Measurements from ENCODE around the gene BNIPL.

The BNIPL gene

GRCh38 chr1:151010346-151010726 is 26.1 kb upstream of the BNIPL start:
- H3K9ac ChIP-seq (ENCODE audit: low read depth, low read length) = no peak overlapping the region
- WGBS = 95% methylated on average over 3 of the region's 3 CpGs

GRCh38 chr1:151011154-151011850 is 25.1 kb upstream of the BNIPL start:
- Histone ChIP-seq H3K27ac (ENCODE audit: low read depth, low read length) (no peak overlapping the region), H3K4me3 (ENCODE audit: low read length) (no peak overlapping the region), H3K4me1 (ENCODE audit: insufficient read depth, low read length) (peaks cover 13% of the 10 kb centered on the region), H3K36me3 (ENCODE audit: insufficient read depth, low read length) (no peaks in the 10 kb centered on the region), H3K9me3 (ENCODE audit: insufficient read depth, low read depth, low read length) (no peaks in the 10 kb centered on the region), H3K27me3 (ENCODE audit: insufficient read depth, low read length) (no peaks in the 10 kb centered on the region), H3K9ac (ENCODE audit: low read depth, low read length) (no peak overlapping the region)
- WGBS = 97% methylated on average over 3 of the region's 4 CpGs

More at GRCh38 chr1:151010346-151010726, 26.1 kb upstream of the BNIPL start:
- no peaks in the 10 kb centered on the region for H3K9me3 ChIP-seq (ENCODE audit: insufficient read depth, low read depth, low read length)
- no peak overlapping the region for H3K27ac ChIP-seq (ENCODE audit: low read depth, low read length)
- no peaks in the 10 kb centered on the region for H3K36me3 ChIP-seq (ENCODE audit: insufficient read depth, low read length)
- no peaks in the 10 kb centered on the region for H3K27me3 ChIP-seq (ENCODE audit: insufficient read depth, low read length)
- peaks cover 21% of the 10 kb centered on the region for H3K4me1 ChIP-seq (ENCODE audit: insufficient read depth, low read length)
- H3K4me3 ChIP-seq (ENCODE audit: low read length) = no peak overlapping the region

GRCh38 chr1:151012684-151013471 is 23.5 kb upstream of the BNIPL start:
- WGBS = 95% methylated on average over 14 of the region's 14 CpGs
- no peak overlapping the region for H3K4me3 ChIP-seq (ENCODE audit: low read length)
- no peaks in the 10 kb centered on the region for H3K9me3 ChIP-seq (ENCODE audit: insufficient read depth, low read depth, low read length)
- H3K4me1 ChIP-seq (ENCODE audit: insufficient read depth, low read length) = peaks cover 5% of the 10 kb centered on the region
- H3K27ac ChIP-seq (ENCODE audit: low read depth, low read length) = no peak overlapping the region
- H3K36me3 ChIP-seq (ENCODE audit: insufficient read depth, low read length) = peaks cover 2% of the 10 kb centered on the region
- no peak overlapping the region for H3K9ac ChIP-seq (ENCODE audit: low read depth, low read length)
- no peaks in the 10 kb centered on the region for H3K27me3 ChIP-seq (ENCODE audit: insufficient read depth, low read length)

GRCh38 chr1:151013518-151013917 is 22.9 kb upstream of the BNIPL start:
- Histone ChIP-seq H3K27ac (ENCODE audit: low read depth, low read length) (no peak overlapping the region), H3K36me3 (ENCODE audit: insufficient read depth, low read length) (peaks cover 8% of the 10 kb centered on the region), H3K9ac (ENCODE audit: low read depth, low read length) (no peak overlapping the region), H3K9me3 (ENCODE audit: insufficient read depth, low read depth, low read length) (no peaks in the 10 kb centered on the region), H3K4me3 (ENCODE audit: low read length) (no peak overlapping the region), H3K27me3 (ENCODE audit: insufficient read depth, low read length) (no peaks in the 10 kb centered on the region), H3K4me1 (ENCODE audit: insufficient read depth, low read length) (peaks cover 3% of the 10 kb centered on the region; the same call in 1 of the 2 replicates)
- WGBS = 94% methylated on average over 2 of the region's 2 CpGs

GRCh38 chr1:151024540-151025146 is 11.7 kb upstream of the BNIPL start:
- H3K9ac ChIP-seq (ENCODE audit: low read depth, low read length) = no peak overlapping the region
- no peaks in the 10 kb centered on the region for H3K27me3 ChIP-seq (ENCODE audit: insufficient read depth, low read length)
- no peak overlapping the region for H3K4me3 ChIP-seq (ENCODE audit: low read length)
- H3K27ac ChIP-seq (ENCODE audit: low read depth, low read length) = no peak overlapping the region
- peaks cover 38% of the 10 kb centered on the region for H3K36me3 ChIP-seq (ENCODE audit: insufficient read depth, low read length)
- H3K9me3 ChIP-seq (ENCODE audit: insufficient read depth, low read depth, low read length) = no peaks in the 10 kb centered on the region
- 51% methylated on average over 5 of the region's 6 CpGs for WGBS
- no peaks in the 10 kb centered on the region for H3K4me1 ChIP-seq (ENCODE audit: insufficient read depth, low read length)

- H3K27me3 ChIP-seq (ENCODE audit: insufficient read depth, low read length) = no peaks in the 10 kb centered on the region
- no peaks in the 10 kb centered on the region for H3K4me1 ChIP-seq (ENCODE audit: insufficient read depth, low read length)
- no peak overlapping the region for H3K9ac ChIP-seq (ENCODE audit: low read depth, low read length)
- H3K27ac ChIP-seq (ENCODE audit: low read depth, low read length) = no peak overlapping the region
- H3K4me3 ChIP-seq (ENCODE audit: low read length) = no peak overlapping the region
- peaks cover 48% of the 10 kb centered on the region for H3K36me3 ChIP-seq (ENCODE audit: insufficient read depth, low read length)
- H3K9me3 ChIP-seq (ENCODE audit: insufficient read depth, low read depth, low read length) = no peaks in the 10 kb centered on the region
Measured at GRCh38 chr1:151026460-151026859, 9.9 kb upstream of the BNIPL start.

- Histone ChIP-seq H3K4me1 (ENCODE audit: insufficient read depth, low read length) (0 out of 2 replicates have a peak, but pooled peaks cover 3% of the 10 kb centered on the region), H3K9me3 (ENCODE audit: insufficient read depth, low read depth, low read length) (no peaks in the 10 kb centered on the region), H3K27ac (ENCODE audit: low read depth, low read length) (no peak overlapping the region), H3K9ac (ENCODE audit: low read depth, low read length) (no peak overlapping the region), H3K27me3 (ENCODE audit: insufficient read depth, low read length) (no peaks in the 10 kb centered on the region), H3K36me3 (ENCODE audit: insufficient read depth, low read length) (peaks cover 51% of the 10 kb centered on the region), H3K4me3 (ENCODE audit: low read length) (no peak overlapping the region)
- 95% methylated on average over 7 of the region's 8 CpGs for whole genome bisulfite sequencing
Measured at GRCh38 chr1:151032164-151032563, 4.2 kb upstream of the BNIPL start.

GRCh38 chr1:151035167-151035566 is 1.2 kb upstream of the BNIPL start:
- Histone ChIP-seq H3K4me3 (ENCODE audit: low read length) (no peak overlapping the region), H3K9ac (ENCODE audit: low read depth, low read length) (no peak overlapping the region), H3K36me3 (ENCODE audit: insufficient read depth, low read length) (peaks cover 30% of the 10 kb centered on the region), H3K9me3 (ENCODE audit: insufficient read depth, low read depth, low read length) (no peaks in the 10 kb centered on the region), H3K27ac (ENCODE audit: low read depth, low read length) (no peak overlapping the region), H3K27me3 (ENCODE audit: insufficient read depth, low read length) (no peaks in the 10 kb centered on the region), H3K4me1 (ENCODE audit: insufficient read depth, low read length) (peaks cover 3% of the 10 kb centered on the region; the same call in 1 of the 2 replicates)
- 100% methylated on average over 3 of the region's 3 CpGs for WGBS

GRCh38 chr1:151037032-151037431 is 646 bp downstream of the BNIPL start:
- Histone ChIP-seq H3K27ac (ENCODE audit: low read depth, low read length) (no peak overlapping the region), H3K27me3 (ENCODE audit: insufficient read depth, low read length) (no peaks in the 10 kb centered on the region), H3K36me3 (ENCODE audit: insufficient read depth, low read length) (peaks cover 20% of the 10 kb centered on the region), H3K4me1 (ENCODE audit: insufficient read depth, low read length) (peaks cover 3% of the 10 kb centered on the region; the same call in 1 of the 2 replicates), H3K9ac (ENCODE audit: low read depth, low read length) (no peak overlapping the region), H3K9me3 (ENCODE audit: insufficient read depth, low read depth, low read length) (no peaks in the 10 kb centered on the region), H3K4me3 (ENCODE audit: low read length) (no peak overlapping the region)
- WGBS = 85% methylated on average over 6 of the region's 6 CpGs

- H3K36me3 ChIP-seq (ENCODE audit: insufficient read depth, low read length) = peaks cover 12% of the 10 kb centered on the region
- H3K27me3 ChIP-seq (ENCODE audit: insufficient read depth, low read length) = no peaks in the 10 kb centered on the region
- no peak overlapping the region for H3K4me3 ChIP-seq (ENCODE audit: low read length)
- no peak overlapping the region for H3K27ac ChIP-seq (ENCODE audit: low read depth, low read length)
- no peak overlapping the region for H3K9ac ChIP-seq (ENCODE audit: low read depth, low read length)
- no peaks in the 10 kb centered on the region for H3K9me3 ChIP-seq (ENCODE audit: insufficient read depth, low read depth, low read length)
- WGBS = 87% methylated on average over 3 of the region's 3 CpGs
- peaks cover 3% of the 10 kb centered on the region; the same call in 1 of the 2 replicates for H3K4me1 ChIP-seq (ENCODE audit: insufficient read depth, low read length)
Measured at GRCh38 chr1:151039521-151039920, 3.1 kb downstream of the BNIPL start.

GRCh38 chr1:151043163-151043562 is 6.8 kb downstream of the BNIPL start:
- H3K9ac ChIP-seq (ENCODE audit: low read depth, low read length) = no peak overlapping the region
- H3K27me3 ChIP-seq (ENCODE audit: insufficient read depth, low read length) = no peaks in the 10 kb centered on the region
- H3K4me1 ChIP-seq (ENCODE audit: insufficient read depth, low read length) = peaks cover 3% of the 10 kb centered on the region; the same call in 1 of the 2 replicates
- H3K9me3 ChIP-seq (ENCODE audit: insufficient read depth, low read depth, low read length) = no peaks in the 10 kb centered on the region
- H3K36me3 ChIP-seq (ENCODE audit: insufficient read depth, low read length) = 0 out of 2 replicates have a peak, but pooled peaks cover 2% of the 10 kb centered on the region
- no peak overlapping the region for H3K4me3 ChIP-seq (ENCODE audit: low read length)
- 95% methylated on average over 1 of the region's 1 CpG for WGBS
- H3K27ac ChIP-seq (ENCODE audit: low read depth, low read length) = no peak overlapping the region

Measured in HUES64 (cell line).